ENCODE results near the gene ACTA1.

- no peak for TF ChIP-seq ELF1 (IDR thresholded peaks at IDR 0.05; ENCODE audit: borderline replicate concordance, low read depth)
- TF ChIP-seq POLR2AphosphoS5 (IDR thresholded peaks at IDR 0.05; ENCODE audit: low read depth, low read length): no peak
- TF ChIP-seq CTCF (IDR thresholded peaks at IDR 0.05 in 2 of 3, conservative IDR thresholded peaks at IDR 0.05 in 1 of 3; ENCODE audit: borderline replicate concordance in 1 of 3, insufficient read depth in 1 of 3, low read depth in 2 of 3, low read length in 2 of 3): no peak
- no peak for TF ChIP-seq POLR2A (IDR thresholded peaks at IDR 0.05; ENCODE audit: borderline replicate concordance, extremely low read depth, insufficient read depth, insufficient read length)
- no peak for TF ChIP-seq ZNF274 (IDR thresholded peaks at IDR 0.05; ENCODE audit: low read depth, low read length)
- no peak for TF ChIP-seq EZH2 (IDR thresholded peaks at IDR 0.05)
- TF ChIP-seq RAD21 (IDR thresholded peaks at IDR 0.05; ENCODE audit: low read depth): no peak
- TF ChIP-seq REST (IDR thresholded peaks at IDR 0.05; ENCODE audit: low read depth): no peak
- no peak for TF ChIP-seq SRF (IDR thresholded peaks at IDR 0.05; ENCODE audit: low read depth)
- TF ChIP-seq MAX (IDR thresholded peaks at IDR 0.05): no peak
- no peak for TF ChIP-seq YY1 (IDR thresholded peaks at IDR 0.05; ENCODE audit: extremely low read depth, insufficient replicate concordance, low read depth, low read length)
- no peak for TF ChIP-seq SP1 (IDR thresholded peaks at IDR 0.05; ENCODE audit: low read depth)
Measured at GRCh38 chr1:229431284-229432115, 2.4 kb downstream of the ACTA1 start.

Data from HCT116 (cell line).